ENCODE measurements around the gene GARIN5A.
"Not testable (repeated sequence)": the region's sequence is repeated elsewhere in the genome, so short reads cannot be mapped to it uniquely, and the experiment has no call there.

GARIN5A gene

DNA sequence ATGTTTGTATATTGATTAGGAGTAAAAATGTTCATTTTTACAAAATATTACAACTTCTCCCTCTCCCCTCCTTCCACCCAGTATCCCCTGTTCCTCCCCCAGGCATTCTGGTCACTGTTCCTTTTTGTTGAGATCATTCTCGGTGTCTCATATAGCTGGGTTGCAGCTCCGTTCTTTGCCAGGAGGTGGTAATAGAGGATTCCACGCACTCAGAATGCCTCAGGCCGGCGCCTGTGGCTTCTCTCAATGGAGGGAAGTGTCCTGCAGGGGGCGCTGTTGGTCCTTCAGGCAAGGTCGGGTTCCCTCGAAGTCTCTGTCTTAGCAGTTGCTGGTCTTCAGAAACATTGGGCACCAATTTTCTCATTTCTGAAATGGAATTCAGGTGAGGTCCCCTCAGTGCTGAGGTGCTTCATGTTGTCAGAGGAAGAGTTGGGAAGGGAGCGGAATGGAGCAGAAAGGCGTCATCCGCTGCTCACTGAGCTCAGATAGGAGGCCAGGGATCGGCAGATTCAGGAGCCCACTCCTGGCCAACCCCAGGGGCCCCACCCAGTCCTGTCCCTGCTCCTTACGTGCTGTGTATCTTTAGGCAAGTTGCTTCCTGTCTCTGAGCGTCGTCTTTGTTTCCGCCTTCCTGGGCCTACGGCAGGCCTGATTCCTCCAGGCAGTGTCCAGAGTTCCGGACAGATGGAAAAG is 10.3 kb upstream of the GARIN5A start:
- peak; percentile 43 to 54 for DNase-seq

- DNase-seq = no peak
Observed at GRCh38 chr19:50485284-50485955, 8.8 kb upstream of the GARIN5A start.

DNA sequence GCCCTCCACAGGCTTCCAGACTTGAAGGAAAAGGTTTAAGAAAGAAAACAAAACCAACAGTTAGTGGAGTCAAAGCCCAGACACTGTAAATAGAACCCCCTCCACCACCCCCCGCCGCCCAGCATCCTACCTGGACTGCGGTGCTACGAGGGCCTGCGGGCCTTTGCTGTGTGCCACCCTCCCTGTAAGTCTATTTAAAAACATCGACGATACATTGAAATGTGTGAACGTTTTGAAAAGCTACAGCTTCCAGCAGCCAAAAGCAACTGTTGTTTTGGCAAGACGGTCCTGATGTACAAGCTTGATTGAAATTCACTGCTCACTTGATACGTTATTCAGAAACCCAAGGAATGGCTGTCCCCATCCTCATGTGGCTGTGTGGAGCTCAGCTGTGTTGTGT is 6.3 kb upstream of the GARIN5A start:
- DNase-seq = no peak

DNA sequence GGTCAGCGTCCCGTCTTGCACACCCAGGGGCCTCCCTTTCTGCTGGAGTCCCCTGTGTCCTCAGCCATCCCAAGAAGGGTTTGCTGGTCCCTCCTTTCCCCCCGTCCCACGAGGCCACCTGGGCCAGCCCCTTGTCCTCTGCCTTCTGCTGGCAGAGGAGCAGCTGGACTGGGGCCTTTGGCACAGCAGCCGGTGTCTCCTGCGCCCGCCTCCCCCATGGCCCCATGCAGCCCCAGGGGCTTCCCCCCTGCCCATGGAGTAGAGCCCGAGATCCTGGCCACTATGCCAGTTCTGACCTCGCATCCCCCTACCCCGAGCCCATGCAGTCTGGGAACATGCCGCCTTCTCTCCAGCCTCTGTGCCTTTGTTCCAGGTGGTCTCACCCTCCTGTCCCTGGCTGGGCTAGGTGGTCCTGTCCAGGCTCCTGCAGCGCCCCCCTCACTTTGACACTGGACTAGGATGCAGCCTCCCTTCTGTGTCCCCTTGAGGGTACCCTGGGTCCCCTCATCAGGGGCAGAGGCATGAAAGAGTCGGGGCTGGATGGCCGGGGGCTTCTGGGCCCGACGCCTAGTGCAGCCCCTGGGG is 5.7 kb upstream of the GARIN5A start:
- no peak for DNase-seq

DNA sequence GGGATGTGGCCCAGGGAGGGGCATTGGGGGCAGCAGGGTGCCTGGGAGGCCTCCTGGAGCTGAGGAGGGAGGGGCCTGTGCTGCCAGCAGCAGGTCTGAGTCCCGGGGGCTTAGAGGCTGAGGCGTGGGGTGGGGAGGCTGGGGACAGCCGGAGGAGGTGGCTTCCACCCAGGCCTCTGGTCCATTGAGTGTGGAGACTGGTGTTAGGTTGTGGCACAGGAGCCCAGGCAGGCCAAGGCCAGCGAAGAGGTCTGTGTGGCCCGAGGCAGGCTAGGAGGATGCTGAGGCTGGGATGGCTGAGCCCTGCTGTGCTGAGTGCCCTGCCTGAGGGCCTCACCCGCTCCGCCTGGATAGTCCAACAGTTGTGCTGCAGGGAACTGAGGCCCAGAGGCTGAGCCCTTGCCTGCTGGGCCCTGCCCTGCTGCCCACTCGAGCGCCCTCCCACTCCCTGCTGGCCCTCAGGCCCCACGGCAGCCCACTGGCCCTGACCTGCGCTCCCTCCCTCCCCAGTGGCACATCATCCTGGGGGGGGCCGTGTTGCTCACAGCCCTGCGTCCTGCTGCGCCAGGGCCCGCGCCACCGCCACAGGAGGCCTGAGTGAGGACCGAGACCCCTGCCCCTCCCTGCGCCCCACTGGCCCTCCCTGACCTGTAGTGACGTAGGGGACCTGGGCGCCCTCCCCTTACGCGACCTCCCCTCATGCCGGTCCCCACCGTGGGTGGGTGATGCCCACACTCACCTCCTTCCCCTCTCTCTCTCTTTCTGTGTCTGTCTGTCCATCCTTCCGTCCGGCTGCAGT is 4.9 kb upstream of the GARIN5A start:
- no peak for DNase-seq

DNA sequence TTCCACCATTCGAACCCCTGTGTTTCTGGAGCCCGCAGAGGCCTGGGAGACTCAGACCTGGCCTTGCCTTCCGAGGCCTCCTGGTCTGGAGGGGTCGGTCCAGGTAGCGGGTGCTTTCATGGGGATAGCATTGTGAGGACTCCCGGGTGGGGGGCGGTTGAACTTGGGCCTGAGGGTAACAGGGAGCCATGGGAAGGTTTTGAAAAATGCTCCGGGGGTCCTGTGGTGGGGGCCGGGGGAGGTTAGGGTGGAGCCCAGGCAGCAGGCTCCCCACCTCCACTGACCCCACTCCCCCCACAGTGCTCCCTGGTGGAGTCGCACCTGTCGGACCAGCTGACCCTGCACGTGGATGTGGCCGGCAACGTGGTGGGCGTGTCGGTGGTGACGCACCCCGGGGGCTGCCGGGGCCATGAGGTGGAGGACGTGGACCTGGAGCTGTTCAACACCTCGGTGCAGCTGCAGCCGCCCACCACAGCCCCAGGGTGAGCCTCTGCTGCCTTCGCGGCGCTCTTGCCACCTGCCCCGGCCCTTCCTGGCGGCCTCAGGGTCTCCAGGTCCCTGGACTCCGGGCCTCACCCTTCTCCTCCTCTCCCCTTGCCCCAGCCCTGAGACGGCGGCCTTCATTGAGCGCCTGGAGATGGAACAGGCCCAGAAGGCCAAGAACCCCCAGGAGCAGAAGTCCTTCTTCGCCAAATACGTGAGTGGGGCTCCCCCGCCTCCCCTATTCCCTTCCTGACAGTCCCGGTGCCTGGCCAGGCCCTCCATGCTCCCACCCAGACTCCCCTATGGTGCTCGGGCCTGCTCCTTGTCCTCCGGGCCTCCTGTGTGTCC is 3.8 kb upstream of the GARIN5A start:
- DNase-seq = no peak

- DNase-seq = no peak
Observed at GRCh38 chr19:50479761-50480251, 3.2 kb upstream of the GARIN5A start.

DNA sequence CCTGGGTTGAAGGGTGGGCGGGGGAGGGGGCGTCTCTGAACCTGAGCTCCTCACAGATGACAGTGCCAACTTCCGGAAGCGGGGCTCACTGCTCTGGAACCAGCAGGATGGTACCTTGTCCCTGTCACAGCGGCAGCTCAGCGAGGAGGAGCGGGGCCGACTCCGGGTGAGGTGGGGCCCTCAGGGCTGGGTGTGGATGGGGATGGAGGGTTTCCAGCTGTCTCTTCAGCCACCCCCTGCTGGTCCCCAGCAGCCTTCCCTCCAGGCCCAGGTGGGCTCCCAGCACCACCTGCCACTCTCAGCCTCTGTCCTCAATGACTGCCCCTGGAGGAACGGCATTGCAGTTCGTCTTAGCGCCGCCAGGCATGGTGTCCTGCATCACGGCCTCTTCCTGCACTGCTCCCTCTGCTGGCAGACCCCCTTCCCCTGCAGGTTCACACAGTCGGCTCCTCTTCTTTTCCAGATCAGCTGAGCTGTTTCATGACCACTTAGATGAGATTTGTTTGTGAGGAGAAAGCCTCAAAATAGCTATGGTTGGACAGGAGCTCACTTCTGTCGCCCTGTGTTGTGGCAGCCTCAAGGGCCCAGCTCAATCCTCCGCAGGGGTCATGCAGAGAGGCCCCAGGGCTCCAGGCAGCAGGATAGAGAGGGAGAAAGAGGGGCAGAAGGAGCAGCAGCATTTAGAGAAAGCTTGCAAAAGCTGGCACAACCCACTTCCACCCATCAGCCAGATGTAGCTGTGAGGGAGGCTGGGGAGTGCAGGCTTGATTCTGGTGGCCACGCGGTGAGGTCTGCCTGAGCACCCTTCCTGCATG is 2.5 kb upstream of the GARIN5A start:
- peak in 1 of 2 donors; percentile 26 for DNase-seq

- no peak for DNase-seq
Observed at GRCh38 chr19:50477751-50478515, 1.3 kb upstream of the GARIN5A start.

GRCh38 chr19:50476907-50477238 is 225 bp upstream of the GARIN5A start:
- no peak for DNase-seq

DNA sequence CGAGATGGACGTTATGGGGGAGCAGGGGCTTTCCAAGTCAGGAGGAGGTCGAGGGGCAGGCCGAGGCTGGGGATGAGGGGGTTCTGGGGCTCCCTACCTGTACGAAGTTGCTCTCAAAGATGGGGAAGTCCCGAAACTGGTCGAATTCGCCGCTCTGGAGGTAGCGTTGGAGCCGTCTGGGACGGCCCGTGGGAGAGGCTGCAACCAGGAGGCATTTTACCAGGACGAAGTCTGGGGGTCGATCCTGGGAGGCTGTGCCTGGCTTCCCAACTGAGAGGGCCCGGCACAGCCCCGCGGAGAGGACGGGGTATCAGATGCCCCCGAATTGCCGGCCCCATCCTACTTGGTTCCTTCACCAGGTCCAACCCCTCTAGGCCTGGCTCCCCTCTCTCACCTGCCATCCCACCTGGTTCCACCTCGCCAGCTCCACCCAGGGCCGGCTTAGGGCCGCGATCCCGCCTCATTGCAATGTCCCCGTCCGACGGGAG is 868 bp downstream of the GARIN5A start:
- no peak for DNase-seq

- DNase-seq = no peak
Observed at GRCh38 chr19:50475101-50475568, 1.5 kb downstream of the GARIN5A start.

DNA sequence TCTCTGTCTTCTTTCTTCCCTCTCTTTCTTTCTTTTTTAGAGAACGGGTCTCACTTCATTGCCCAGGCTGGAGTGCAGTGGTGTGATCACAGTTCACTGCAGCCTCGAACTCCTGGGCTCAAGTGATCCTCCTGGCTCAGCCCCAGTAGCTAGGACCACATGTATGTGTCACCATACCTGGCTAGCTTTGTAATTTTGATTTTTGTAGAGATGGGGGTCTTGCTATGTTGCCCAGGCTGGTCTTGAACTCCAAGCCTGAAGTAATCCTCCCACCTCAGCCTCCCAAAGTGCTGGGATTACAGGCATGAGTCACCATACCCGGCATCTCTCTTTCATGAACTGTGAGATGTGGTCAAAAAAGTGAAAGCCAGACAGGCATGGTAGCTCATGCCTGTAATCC is 3.3 kb downstream of the GARIN5A start:
- DNase-seq = not testable (repeated sequence)

DNA sequence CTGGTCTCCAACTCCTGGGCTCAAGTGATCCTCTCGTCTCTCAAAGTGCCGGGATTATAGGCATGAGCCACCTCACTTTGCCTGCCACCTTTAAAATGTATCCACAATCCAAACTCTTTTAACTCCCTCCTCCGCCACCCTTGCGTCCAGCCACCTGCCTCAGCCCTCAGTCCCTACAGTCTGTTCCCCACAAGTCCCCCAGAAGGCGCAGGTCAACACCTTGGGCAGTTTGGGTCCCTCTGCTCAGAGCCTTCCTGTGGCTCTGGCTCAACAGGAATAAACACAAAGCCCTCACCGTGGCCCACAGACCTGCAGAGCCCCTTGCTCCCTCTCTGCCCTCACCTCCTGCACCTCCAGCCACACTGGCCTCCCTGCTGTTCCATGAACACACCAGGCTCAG is 7.8 kb downstream of the GARIN5A start:
- no peak for DNase-seq

DNA sequence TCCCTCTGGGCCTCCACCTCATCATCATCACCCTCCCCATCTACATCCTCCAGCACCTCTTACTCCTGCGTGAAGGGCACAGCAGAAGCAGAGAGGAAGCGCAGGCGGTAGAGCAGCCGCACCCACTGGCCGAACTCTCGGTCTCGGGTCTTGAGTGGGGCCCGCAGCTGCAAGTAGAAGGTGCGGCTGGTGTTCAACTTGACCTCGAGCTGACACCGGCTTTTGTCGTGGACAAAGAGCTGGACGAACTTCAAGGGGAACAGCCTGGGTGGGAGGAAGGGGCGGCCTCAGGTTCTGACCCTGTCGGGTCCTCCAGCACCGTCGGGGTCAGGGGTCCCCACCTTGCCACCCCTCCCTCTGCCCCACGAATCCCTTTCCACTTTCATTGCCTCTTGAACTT is 9.1 kb downstream of the GARIN5A start:
- DNase-seq = no peak

DNA sequence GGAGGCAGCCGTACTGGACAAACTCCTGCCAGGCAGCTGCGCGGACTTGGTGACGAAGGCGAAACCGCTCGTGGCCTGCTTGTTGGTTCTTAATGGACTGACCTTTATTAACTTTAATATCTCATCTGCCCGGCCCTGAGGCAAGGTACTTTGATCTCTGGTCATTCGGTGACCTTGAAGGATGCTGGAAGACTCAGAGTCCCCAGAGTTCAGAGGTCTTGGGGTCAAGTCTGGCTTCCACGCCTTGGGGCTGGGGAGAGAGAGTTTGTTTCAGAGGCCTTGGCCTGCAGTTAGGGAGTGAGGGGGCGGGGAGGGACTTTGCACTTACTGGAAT is 10.0 kb downstream of the GARIN5A start:
- DNase-seq = no peak

- no peak for DNase-seq
Observed at GRCh38 chr19:50465986-50466705, 10.5 kb downstream of the GARIN5A start.

DNA sequence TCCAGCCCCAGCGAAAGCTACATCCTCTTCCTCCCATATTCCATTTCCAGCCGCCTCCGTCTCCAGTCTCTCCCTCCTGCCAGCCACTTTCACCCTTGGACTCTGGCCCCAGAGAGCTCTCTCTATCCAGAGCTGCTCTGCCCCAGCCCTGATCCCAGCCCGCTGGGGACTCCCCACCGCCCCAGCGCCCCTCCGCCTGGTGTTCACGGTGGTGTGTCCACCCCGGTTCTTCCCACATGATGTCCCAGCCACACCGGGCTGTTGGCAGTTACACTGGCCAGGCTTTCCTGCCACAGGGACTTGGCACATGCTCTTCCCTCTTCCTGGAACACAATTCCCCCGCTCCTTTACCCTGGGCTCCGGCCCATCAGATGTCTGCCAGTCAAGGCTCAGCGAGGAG is 11.6 kb downstream of the GARIN5A start:
- DNase-seq = no peak

DNA sequence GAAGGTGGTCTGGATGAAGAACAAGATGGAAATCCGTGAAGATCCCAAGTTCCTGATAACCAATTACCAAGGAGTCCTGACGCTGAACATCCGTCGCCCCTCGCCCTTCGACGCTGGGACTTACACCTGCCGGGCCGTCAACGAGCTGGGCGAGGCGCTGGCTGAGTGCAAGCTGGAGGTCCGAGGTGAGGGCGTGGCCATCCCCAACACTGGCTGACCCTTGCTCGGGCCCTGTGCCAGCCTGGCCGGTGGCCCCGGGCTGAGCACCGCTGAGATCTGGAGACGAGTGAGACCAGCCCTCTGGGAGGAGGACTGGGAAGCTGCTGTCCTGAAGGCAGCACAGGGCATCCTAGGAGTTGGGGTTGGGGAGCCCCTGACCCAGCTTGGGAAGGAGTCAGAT is 12.3 kb downstream of the GARIN5A start:
- DNase-seq = no peak

GRCh38 chr19:50462970-50463369 is 13.7 kb downstream of the GARIN5A start:
- no peak for DNase-seq
